ENCODE measurements around the gene KMT2B.

KMT2B gene

DNA sequence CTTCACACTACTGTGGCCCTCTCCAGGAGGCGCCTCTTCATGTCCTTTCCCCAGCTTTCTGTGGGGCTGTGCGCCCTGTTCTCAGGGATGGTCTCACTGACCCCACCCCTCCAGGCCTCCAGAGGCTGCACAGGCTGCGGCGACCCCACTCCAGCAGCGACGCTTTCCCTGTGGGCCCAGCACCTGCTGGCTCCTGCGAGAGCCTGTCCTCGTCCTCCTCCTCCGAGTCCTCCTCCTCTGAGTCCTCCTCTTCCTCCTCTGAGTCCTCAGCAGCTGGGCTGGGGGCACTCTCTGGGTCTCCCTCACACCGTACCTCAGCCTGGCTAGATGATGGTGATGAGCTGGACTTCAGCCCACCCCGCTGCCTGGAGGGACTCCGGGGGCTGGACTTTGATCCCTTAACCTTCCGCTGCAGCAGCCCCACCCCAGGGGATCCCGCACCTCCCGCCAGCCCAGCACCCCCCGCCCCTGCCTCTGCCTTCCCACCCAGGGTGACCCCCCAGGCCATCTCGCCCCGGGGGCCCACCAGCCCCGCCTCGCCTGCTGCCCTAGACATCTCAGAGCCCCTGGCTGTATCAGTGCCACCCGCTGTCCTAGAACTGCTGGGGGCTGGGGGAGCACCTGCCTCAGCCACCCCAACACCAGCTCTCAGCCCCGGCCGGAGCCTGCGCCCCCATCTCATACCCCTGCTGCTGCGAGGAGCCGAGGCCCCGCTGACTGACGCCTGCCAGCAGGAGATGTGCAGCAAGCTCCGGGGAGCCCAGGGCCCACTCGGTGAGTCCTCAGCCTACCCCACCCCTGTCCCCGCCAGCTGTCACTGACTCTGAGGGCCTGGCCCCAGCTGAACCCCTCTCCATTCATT, 68.7 kb downstream of the KMT2B start:
- Mint-ChIP-seq H3K4me3 (no peak overlapping the region), H3K27ac (no peak overlapping the region)
- intact Hi-C loops (cut with micrococcal nuclease) = no loop called here

DNA sequence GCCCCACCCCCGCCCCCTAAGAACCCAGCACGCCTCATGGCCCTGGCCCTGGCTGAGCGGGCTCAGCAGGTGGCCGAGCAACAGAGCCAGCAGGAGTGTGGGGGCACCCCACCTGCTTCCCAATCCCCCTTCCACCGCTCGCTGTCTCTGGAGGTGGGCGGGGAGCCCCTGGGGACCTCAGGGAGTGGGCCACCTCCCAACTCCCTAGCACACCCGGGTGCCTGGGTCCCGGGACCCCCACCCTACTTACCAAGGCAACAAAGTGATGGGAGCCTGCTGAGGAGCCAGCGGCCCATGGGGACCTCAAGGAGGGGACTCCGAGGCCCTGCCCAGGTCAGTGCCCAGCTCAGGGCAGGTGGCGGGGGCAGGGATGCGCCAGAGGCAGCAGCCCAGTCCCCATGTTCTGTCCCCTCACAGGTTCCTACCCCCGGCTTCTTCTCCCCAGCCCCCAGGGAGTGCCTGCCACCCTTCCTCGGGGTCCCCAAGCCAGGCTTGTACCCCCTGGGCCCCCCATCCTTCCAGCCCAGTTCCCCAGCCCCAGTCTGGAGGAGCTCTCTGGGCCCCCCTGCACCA, 69.5 kb downstream of the KMT2B start:
- Mint-ChIP-seq H3K4me3 (no peak overlapping the region), H3K27me3 (no peaks in the 10 kb centered on the region), H3K36me3 (ENCODE audit: low read depth) (peaks cover 20% of the 10 kb centered on the region), H3K4me1 (ENCODE audit: low read depth) (no peaks in the 10 kb centered on the region), H3K27ac (no peak overlapping the region), H3K9me3 (no peaks in the 10 kb centered on the region)
- intact Hi-C loops (cut with micrococcal nuclease) = no loop called here

More for the DNA sequence above, 68.7 kb downstream of the KMT2B start:
- H3K36me3 Mint-ChIP-seq (ENCODE audit: low read depth) = peaks cover 26% of the 10 kb centered on the region
- no peaks in the 10 kb centered on the region for H3K9me3 Mint-ChIP-seq
- H3K4me1 Mint-ChIP-seq (ENCODE audit: low read depth) = no peaks in the 10 kb centered on the region
- no peaks in the 10 kb centered on the region for H3K27me3 Mint-ChIP-seq

All from dendritic cell treated with granulocyte-macrophage colony-stimulating factor and Interleukin-4, amounts not matched to agents 40 ng/mL and 50 ng/mL, for 4 days (primary cell).